Stimulated activated CD8-positive, alpha-beta memory T cell treated with anti-CD3 and anti-CD28 coated beads, Interleukin-7, amount 100 ng/mL, for 4 hours (primary cell): ENCODE measurements around the gene KLHL28.
"Not testable (repeated sequence)": the region's sequence is repeated elsewhere in the genome, so short reads cannot be mapped to it uniquely, and the experiment has no call there.

Experiments
- DNase-seq, 2 donors: peaks; one replicate each; pipeline ENCODE4 v3.0.0-alpha.2; 2020; ENCODE audit warnings: low read depth in 2 of 2

Gene KLHL28

DNA sequence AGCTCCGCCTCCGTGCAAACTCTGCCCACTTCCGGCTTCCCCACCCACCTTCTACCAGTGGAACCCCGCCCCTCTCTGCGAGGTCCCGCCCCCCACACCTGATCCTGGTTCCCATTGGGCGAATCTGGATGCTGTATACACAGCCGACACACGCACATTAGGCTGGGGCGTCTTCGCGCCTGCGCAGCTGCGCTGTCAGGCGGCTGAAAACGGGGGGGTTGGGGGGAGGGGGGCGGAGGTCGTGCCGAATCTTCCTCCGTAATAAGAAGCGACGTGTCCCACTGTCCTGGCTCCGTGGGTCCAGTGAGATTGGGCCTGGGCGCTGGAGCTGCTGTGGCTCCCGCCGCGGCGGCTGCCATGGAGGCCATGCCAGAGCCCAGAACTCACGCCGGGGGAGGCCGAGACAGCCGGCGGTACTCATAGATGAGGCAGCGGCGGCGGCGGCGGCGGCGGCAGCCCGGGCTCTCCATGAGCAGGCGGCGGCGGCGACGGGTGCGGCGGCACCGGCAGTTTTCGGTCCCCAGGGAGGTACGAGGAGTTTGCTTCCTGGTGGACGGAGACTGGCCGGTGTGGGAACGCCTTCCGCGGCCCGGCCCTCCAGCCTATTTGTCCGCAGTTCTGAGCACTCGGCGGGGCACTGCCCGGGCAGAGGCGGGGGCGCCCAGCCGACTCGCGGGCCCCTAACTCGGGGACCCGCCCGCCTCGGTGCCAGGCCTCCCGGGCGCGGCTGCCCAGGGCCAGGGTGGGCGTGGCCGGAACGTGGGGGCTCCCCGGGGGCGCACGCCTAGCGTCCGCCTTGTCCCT, 64.5 kb downstream of the KLHL28 start:
- peak; percentile 95 to 99 for DNase-seq

DNA sequence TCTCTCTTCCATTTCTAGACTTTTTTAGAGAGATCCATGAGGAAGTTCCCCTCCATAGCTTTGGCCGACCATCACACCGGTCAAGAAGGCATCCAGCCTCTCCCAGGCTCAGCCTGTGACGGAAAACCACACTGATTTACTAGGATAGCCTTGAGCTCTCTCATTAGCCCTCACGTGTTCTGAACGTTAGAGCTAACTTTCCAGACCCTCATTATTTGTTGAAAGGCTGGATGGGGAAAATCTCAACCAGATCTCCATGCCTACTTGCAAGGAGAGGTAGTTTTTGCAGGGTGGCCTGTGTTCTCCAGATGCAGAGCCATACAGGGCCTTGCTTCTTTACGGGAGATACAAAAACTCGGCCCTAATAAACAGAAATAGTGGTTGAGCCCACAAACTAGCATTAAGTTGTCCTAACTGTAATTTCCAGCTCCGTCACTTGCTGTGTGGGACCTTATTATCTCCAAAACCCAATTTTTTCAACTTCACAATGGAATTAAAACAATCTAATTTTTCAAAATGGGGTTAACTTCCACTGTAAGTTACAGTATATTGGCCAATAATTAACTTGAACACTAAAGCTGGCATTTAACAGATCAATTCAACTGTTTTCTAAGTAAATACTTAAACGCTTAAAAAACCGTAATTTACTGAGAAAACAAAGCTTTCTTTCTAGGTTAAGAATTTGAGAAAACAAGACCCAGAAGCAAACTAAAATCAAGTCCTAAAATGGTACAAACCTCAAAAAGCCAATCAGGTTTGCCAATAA, 65.3 kb downstream of the KLHL28 start:
- DNase-seq = no peak

DNA sequence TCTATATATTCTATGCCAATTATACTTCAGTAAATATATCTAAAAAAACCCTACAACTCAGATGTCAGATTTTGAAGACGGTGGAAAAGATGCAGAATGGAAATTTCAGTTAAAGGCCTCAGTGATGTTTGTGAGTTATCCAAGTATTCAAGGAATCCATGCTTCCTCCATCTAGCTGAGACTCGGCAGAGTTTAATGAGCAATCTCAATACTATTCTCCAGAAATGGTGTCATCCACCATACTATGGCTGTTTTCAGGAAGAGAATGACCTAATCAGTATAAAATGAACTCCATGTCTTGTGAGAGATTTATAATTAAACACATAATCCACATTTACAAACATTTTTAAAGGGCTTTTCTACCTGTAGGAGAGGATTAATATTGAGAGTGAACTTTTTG, 66.0 kb downstream of the KLHL28 start:
- no peak for DNase-seq

DNA sequence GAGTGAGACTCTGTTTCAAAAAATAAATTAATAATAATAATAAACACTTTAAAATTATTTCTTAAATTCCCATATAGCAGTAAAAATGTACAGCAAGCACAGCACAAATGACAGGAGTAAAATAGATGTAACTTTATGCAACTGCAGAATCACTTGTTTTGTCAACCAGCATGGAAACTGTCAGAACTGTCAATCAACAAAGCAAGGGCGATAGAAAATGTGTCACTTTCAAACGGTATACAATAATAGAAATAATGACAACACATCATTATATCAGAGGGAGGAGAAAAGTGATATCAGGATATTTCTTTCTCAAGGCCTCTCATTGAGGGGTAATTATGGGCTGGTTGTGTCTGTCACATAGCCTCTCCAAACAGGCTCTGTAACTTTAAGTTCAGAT, 68.2 kb downstream of the KLHL28 start:
- no peak for DNase-seq

DNA sequence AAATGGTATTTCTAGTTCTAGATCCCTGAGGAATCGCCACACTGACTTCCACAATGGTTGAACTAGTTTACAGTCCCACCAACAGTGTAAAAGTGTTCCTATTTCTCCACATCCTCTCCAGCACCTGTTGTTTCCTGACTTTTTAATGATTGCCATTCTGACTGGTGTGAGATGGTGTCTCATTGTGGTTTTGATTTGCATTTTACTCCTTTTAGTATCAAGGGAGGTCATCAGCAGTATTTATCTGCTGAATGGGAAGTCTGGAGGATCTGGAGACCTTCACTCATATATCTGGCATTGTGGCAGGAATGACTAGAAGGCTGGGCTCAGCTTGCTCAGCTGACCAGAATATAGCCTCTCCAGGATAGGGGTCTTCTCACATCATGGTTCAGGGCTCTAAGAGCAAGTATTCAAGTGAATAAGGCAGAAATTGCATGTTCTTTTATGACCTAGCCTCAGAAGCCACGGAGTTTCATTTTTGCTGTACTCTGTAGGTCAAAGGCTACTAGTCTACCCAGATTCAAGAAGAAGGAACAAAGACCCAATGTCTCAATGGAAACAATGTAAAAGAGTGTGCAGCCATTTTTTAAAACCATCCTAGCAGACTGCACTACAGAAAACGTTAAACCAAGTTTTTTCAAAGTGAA, 69.9 kb downstream of the KLHL28 start:
- DNase-seq = not testable (repeated sequence)

DNA sequence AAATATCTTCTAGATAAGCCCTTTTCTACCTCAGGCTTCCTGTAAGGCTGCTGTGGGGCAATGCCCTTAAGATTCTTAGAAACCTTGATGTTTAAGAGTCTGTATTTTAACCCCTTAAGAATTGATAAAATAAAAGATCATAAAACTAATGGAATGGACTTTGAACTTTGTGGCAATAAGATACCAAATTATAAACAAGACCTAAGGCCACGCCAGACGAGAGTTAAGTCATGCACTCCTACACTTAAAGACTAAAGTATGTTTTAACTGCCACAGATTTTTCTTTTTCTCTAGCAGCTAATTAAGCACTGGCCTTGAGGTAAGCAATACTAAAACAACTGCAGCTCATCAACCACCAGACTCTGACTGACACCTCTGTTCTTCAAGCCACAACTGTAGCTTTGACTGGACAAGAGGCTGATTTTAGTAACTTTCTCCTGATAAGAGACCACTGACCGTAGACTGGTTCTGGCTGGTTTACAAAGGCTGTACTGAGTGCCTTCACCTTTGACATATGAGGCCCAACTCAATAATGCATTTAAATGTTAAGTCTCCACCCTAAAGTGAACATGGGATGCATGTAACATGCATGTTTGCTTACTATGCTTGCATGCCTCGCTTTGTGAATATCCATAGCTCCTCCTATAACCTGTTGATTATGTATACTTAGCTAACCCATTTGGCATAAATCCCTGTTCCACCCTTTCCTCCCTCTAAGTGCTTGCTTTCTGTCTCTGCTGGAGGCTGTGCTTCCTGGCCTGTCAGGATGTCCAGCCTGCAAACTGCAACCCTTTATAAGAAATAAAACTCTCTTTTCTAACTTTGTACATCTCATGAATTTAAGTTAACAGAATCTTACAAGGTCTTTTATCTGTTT, 71.9 kb downstream of the KLHL28 start:
- DNase-seq = no peak

DNA sequence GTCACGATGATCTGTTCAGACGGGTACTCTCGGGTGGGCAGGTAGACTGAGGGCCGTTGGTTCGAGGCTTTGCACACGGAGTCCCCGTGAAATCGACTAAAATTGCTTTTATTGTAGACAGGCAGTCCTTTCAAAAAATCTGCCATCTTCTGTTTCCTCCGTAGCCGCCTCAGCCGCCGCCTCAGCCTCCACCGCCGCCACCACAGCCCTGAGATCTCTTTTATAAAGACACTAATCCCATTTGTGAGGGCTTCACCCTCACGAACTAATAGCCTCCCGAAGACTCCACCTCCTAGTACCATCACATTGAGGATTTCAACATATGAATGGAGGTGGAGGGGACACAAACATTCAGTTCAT, 74.2 kb downstream of the KLHL28 start:
- no peak for DNase-seq

DNA sequence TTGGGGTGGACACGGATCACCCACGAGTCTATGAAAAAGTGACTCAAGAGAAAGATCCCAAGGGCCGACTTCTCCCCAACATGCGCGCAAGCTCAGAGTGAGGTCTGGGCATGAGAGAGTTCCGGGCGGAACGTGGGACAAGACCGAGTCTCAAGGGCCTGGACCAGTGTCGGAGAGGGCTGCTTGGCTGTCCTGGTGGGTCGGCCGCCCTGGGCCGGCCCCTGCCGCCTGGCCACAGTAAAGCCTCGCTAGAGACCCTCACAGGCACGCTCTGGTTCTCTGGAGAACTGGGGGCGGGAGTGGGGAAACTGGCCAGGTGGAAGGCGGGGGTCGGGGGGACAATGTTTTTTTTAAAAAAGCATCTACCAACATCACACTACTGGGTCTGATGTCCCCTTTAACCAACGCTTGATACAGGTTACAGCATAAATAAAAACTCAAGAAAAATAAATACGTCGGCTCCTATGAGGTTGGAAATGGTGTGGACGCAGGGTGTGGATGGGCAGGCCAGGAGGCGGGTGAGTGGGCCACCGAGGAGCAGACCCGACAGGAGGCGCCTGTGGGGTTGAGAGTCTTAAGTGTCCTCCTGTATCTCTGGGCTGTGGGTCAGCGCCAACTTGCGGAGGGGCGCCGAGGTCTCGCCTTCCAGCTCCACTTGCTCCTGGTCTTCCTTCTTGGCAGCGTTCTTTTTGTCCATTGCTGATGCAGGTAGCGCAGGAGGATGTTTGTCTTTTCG, 74.7 kb downstream of the KLHL28 start:
- DNase-seq = no peak

DNA sequence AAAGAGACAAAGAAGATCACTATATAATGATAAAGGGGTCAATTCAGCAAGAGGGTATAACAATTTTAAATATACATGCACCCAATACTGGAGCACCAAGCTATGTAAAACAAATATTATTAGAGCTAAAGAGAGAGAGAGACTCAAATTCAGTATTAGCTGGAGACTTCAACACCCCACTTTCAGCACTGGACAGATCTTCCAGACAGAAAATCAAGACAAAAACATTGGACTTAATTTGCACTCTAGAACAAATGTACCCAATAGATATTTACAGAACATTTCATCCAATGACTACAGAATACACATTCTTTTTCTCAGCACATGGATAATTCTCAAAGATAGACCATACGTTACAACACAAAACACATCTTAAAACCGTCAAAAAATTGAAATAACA, 81.0 kb downstream of the KLHL28 start:
- no peak for DNase-seq
